SK-N-SH (cell line): ENCODE data around the gene MED27. TPM values are rescaled to one million over a fixed set of nuclear protein-coding genes. Genes with fewer than 3 reads are reported as not detected.

Experiments used
- CTCF ChIA-PET: fragments of 300-600, 350-600 bp; formaldehyde crosslinking; extraction: SDS; loops from one replicate; lab custom pipeline; 2021; lab: Yijun Ruan, JAX
- POLR2A ChIA-PET: fragments of 350-600 bp; sonication (Branson Sonifier 250); formaldehyde crosslinking; extraction: SDS; loops from one replicate; lab custom pipeline; 2020; ENCODE audit warnings: antibody characterized with exemption, inconsistent platforms; lab: Yijun Ruan, JAX
- DNase-seq: peaks from one replicate; pipeline ENCODE4 v3.0.0; 2012
- H2AFZ ChIP-seq: fragments of 200-600 bp; sonication (generic); 2 replicates; pipeline ENCODE4 v1.8.1; 2016; ENCODE audit warnings: antibody characterized with exemption, mild to moderate bottlenecking, low read depth
- H3F3A ChIP-seq: fragments of 200-600 bp; sonication (generic); replicated peaks from 2 replicates; pipeline ENCODE3; 2016; ENCODE audit warnings: antibody characterized with exemption, mild to moderate bottlenecking; ENCODE audit not compliant: insufficient read depth
- H3K27ac ChIP-seq, 2 experiments: fragments of 200-500 bp in 1 of 2; fragments of 200-600 bp in 1 of 2; sonication (Bioruptor generic) in 1 of 2; sonication (generic), shearing (Covaris generic) in 1 of 2; 2 replicates each; pipeline versions ENCODE4 v1.5.1 to v1.6.1; 2014 to 2016; ENCODE audit warnings: low read depth in 2 of 2, inconsistent platforms in 1 of 2, low read length in 1 of 2, mild to moderate bottlenecking in 1 of 2, mixed read lengths in 1 of 2
- H3K27me3 ChIP-seq: fragments of 200-600 bp; sonication (generic), shearing (Covaris generic); 2 replicates; pipeline ENCODE4 v1.6.1; 2016; ENCODE audit warnings: mixed run types; ENCODE audit not compliant: insufficient read depth
- H3K36me3 ChIP-seq, 2 experiments: fragments of 200-500 bp in 1 of 2; fragments of 200-600 bp in 1 of 2; sonication (Bioruptor generic) in 1 of 2; sonication (generic) in 1 of 2; replicated peaks in 1 of 2; 2 replicates each; pipeline versions ENCODE3 to v1.5.1; 2014 to 2016; ENCODE audit warnings: low read length in 1 of 2, mild to moderate bottlenecking in 1 of 2; ENCODE audit not compliant: insufficient read depth in 2 of 2, control insufficient read depth in 1 of 2
- H3K4me1 ChIP-seq, 2 experiments: fragments of 200-500 bp in 1 of 2; fragments of 200-600 bp in 1 of 2; sonication (Bioruptor generic) in 1 of 2; sonication (generic), shearing (Covaris generic) in 1 of 2; 2 replicates each; pipeline versions ENCODE4 v1.5.1 to v1.6.1; 2014 to 2016; ENCODE audit warnings: low read depth in 1 of 2, low read length in 1 of 2, mixed run types in 1 of 2; ENCODE audit not compliant: insufficient read depth in 2 of 2, control insufficient read depth in 1 of 2
- H3K4me2 ChIP-seq: fragments of 200-600 bp; sonication (generic), shearing (Covaris generic); 2 replicates; pipeline ENCODE4 v1.6.1; 2017; ENCODE audit warnings: mixed run types
- H3K4me3 ChIP-seq, 2 experiments: fragments of 200-500 bp in 1 of 2; fragments of 200-600 bp in 1 of 2; sonication (Bioruptor generic) in 1 of 2; sonication (generic), shearing (Covaris generic) in 1 of 2; 2 replicates each; pipeline versions ENCODE4 v1.5.1 to v1.8.1; 2014 to 2016; ENCODE audit warnings: low read depth in 2 of 2, inconsistent platforms in 1 of 2, low read length in 1 of 2, mild to moderate bottlenecking in 1 of 2, mixed read lengths in 1 of 2, moderate library complexity in 1 of 2
- H3K79me2 ChIP-seq: fragments of 200-600 bp; sonication (generic); 2 replicates; pipeline ENCODE4 v1.8.1; 2017; ENCODE audit warnings: mild to moderate bottlenecking; ENCODE audit not compliant: insufficient read depth
- H3K9ac ChIP-seq: fragments of 200-600 bp; sonication (generic); 2 replicates; pipeline ENCODE4 v1.6.1; 2017; ENCODE audit warnings: mixed run types
- H3K9me2 ChIP-seq: fragments of 200-600 bp; sonication (generic); 2 replicates; pipeline ENCODE4 v1.6.1; 2017; ENCODE audit warnings: mixed run types
- H3K9me3 ChIP-seq: fragments of 200-600 bp; sonication (generic); 2 replicates; pipeline ENCODE4 v1.6.1; 2017; ENCODE audit warnings: mixed run types, mild to moderate bottlenecking, moderate library complexity
- H4K20me1 ChIP-seq: fragments of 200-600 bp; sonication (generic); 2 replicates; pipeline ENCODE4 v1.6.1; 2017; ENCODE audit warnings: mild to moderate bottlenecking, mixed run types; ENCODE audit not compliant: insufficient read depth
- CHD2 ChIP-seq: fragments of 150-350 bp; IDR thresholded peaks from 2 replicates; pipeline ENCODE4 v1.6.1; 2018; ENCODE audit warnings: low read length; ENCODE audit not compliant: partially characterized antibody
- FOXM1 ChIP-seq: IDR thresholded peaks from 2 replicates; pipeline ENCODE4 v1.4.0; 2012; ENCODE audit warnings: low read depth, mild to moderate bottlenecking
- GATA2 ChIP-seq: sonication (generic); formaldehyde crosslinking; IDR thresholded peaks from 2 replicates; pipeline ENCODE4 v1.5.0; 2020; ENCODE audit warnings: mild to moderate bottlenecking, missing genetic modification reagents
- JUND ChIP-seq: IDR thresholded peaks from 2 replicates; pipeline ENCODE4 v1.4.0; 2012
- MAX ChIP-seq: IDR thresholded peaks from 2 replicates; pipeline ENCODE4 v1.4.0; 2012; ENCODE audit warnings: low read depth
- MEF2A ChIP-seq: IDR thresholded peaks from 2 replicates; pipeline ENCODE4 v1.4.0; 2012; ENCODE audit warnings: low read depth, borderline replicate concordance
- MXI1 ChIP-seq: IDR thresholded peaks from 2 replicates; pipeline ENCODE4 v1.6.1; 2012; ENCODE audit warnings: mild to moderate bottlenecking, low read depth, low read length, improper control_type of control experiment
- NRF1 ChIP-seq: IDR thresholded peaks from 2 replicates; pipeline ENCODE4 v1.6.1; 2012; ENCODE audit warnings: low read depth, mild to moderate bottlenecking, low read length
- POLR2AphosphoS5 ChIP-seq: IDR thresholded peaks from 2 replicates; pipeline ENCODE4 v1.6.1; 2012; ENCODE audit warnings: low read depth, low read length
- RAD21 ChIP-seq: IDR thresholded peaks from 2 replicates; pipeline ENCODE4 v1.6.1; 2012; ENCODE audit warnings: mild to moderate bottlenecking, low read length
- RCOR1 ChIP-seq: fragments of 150-350 bp; IDR thresholded peaks from 2 replicates; pipeline ENCODE4 v1.6.1; 2017; ENCODE audit warnings: antibody characterized with exemption, low read length
- REST ChIP-seq: IDR thresholded peaks from 2 replicates; pipeline ENCODE4 v1.6.1; 2012; ENCODE audit warnings: mild to moderate bottlenecking, low read depth, low read length, moderate library complexity
- RXRA ChIP-seq: IDR thresholded peaks from 2 replicates; pipeline ENCODE4 v1.4.0; 2012; ENCODE audit warnings: low read depth, mild to moderate bottlenecking, borderline replicate concordance
- SMC3 ChIP-seq: IDR thresholded peaks from 2 replicates; pipeline ENCODE4 v1.6.1; 2012; ENCODE audit warnings: low read depth, low read length, improper control_type of control experiment
- USF2 ChIP-seq: fragments of 150-350 bp; IDR thresholded peaks from 2 replicates; pipeline ENCODE4 v1.6.1; 2017; ENCODE audit warnings: antibody characterized with exemption, low read length, low read depth, borderline replicate concordance
- WGBS: methylation state at CpG from one replicate; pipeline ENCODE4 v1.1.6; 2017; ENCODE audit warnings: low lambda C conversion rate; 5-methylcytosine and 5-hydroxymethylcytosine counted together
- polyA plus RNA-seq, 3 experiments: library from polyadenylated mRNA; depleted of rRNA; stranded (reverse); fragments of >200 nt; gene quantifications; 2 replicates each; pipeline ENCODE4 v1.2.3, GENCODE V29; 2012

The MED27 gene
- polyA plus RNA-seq, 1 of the 3 experiments (the other 2 are of a cell fraction): 35.0 TPM

GRCh38 chr9:132069046-132069898, 10.4 kb downstream of the MED27 start:
- no peak overlapping the region for H3K4me3 ChIP-seq
- no peaks in the 10 kb centered on the region for H3K27me3 ChIP-seq
- H3K9me2 ChIP-seq: no peaks in the 10 kb centered on the region
- peak overlapping the region in 1 of 2 experiments; percentile 7; a peak in 1 of 4 replicates for H3K27ac ChIP-seq
- H3K36me3 ChIP-seq: peaks cover under 1 to 28% of the 10 kb centered on the region in 2 experiments
- no peaks in the 10 kb centered on the region for H3F3A ChIP-seq
- peak overlapping the region; percentile 8; the same call in 1 of the 2 replicates for H3K4me2 ChIP-seq
- H4K20me1 ChIP-seq: peaks cover 65% of the 10 kb centered on the region
- peaks cover 67% of the 10 kb centered on the region for H3K79me2 ChIP-seq
- no peak for DNase-seq
- WGBS: 80% methylated on average over 9 of the region's 9 CpGs
- CTCF ChIA-PET: interaction anchor here (1.3 kb wide), 1 partner anchor 308 kb away, joined by 3 read pairs; no protein-coding TSS in a partner anchor
- no peak for TF ChIP-seq SMC3
- no peak for TF ChIP-seq CHD2
- no peak for TF ChIP-seq NRF1
- no peak for TF ChIP-seq RCOR1
- no peak for TF ChIP-seq USF2
- no peak for TF ChIP-seq JUND
- no peak for TF ChIP-seq RXRA
- no peak for TF ChIP-seq FOXM1
- no peak for TF ChIP-seq MAX
- TF ChIP-seq GATA2 (CRISPR knock-in tag): no peak
- TF ChIP-seq MEF2A: no peak
- no peak for TF ChIP-seq MXI1
- TF ChIP-seq RAD21: no peak
- TF ChIP-seq REST: no peak
- no peak for TF ChIP-seq POLR2AphosphoS5
- TF ChIP-seq, all 33 proteins: peak for 0
- no peak overlapping the region for H2AFZ ChIP-seq
- POLR2A ChIA-PET: no interaction called here
- no peaks in the 10 kb centered on the region for H3K9me3 ChIP-seq
- H3K4me1 ChIP-seq: peaks cover under 1 to 11% of the 10 kb centered on the region in 2 experiments; a peak in 2 of 4 replicates
- no peak overlapping the region for H3K9ac ChIP-seq
